GM08714 (cell line): Measurements from ENCODE around the gene ADRA1B.

Experiments
- H3K4me3 ChIP-seq: fragments of 200-500 bp; sonication (Bioruptor generic); 2 replicates; pipeline ENCODE4 v1.5.1; 2014; ENCODE audit warnings: mild to moderate bottlenecking, low read length, inconsistent platforms
- ZNF274 ChIP-seq: IDR thresholded peaks from 2 replicates; pipeline ENCODE4 v1.6.1; 2012; ENCODE audit warnings: mild to moderate bottlenecking, low read depth, low read length

The ADRA1B gene

GRCh38 chr5:159929176-159929575 is 12.9 kb downstream of the ADRA1B start:
- no peak overlapping the region for H3K4me3 ChIP-seq
- TF ChIP-seq ZNF274 = no peak

GRCh38 chr5:159933531-159934485 is 17.5 kb downstream of the ADRA1B start:
- no peak overlapping the region for H3K4me3 ChIP-seq
- TF ChIP-seq ZNF274 = no peak

- TF ChIP-seq ZNF274 = no peak
- H3K4me3 ChIP-seq = no peak overlapping the region
These were observed 19.7 kb downstream of the ADRA1B start for GRCh38 chr5:159935946-159936345.

GRCh38 chr5:159936686-159937329 is 20.5 kb downstream of the ADRA1B start:
- H3K4me3 ChIP-seq = no peak overlapping the region
- TF ChIP-seq ZNF274 = no peak

- H3K4me3 ChIP-seq = no peak overlapping the region
- no peak for TF ChIP-seq ZNF274
These were observed 21.3 kb downstream of the ADRA1B start for GRCh38 chr5:159937580-159937979.

- no peak for TF ChIP-seq ZNF274
- H3K4me3 ChIP-seq = no peak overlapping the region
These were observed 27.0 kb downstream of the ADRA1B start for GRCh38 chr5:159943326-159943725.

GRCh38 chr5:159944056-159944600 is 27.8 kb downstream of the ADRA1B start:
- TF ChIP-seq ZNF274 = no peak
- H3K4me3 ChIP-seq = no peak overlapping the region

- no peak for TF ChIP-seq ZNF274
- no peak overlapping the region for H3K4me3 ChIP-seq
These were observed 29.1 kb downstream of the ADRA1B start for GRCh38 chr5:159945359-159945758.

GRCh38 chr5:159947708-159948358 is 31.6 kb downstream of the ADRA1B start:
- TF ChIP-seq ZNF274 = no peak
- H3K4me3 ChIP-seq = no peak overlapping the region

GRCh38 chr5:159951387-159951786 is 35.1 kb downstream of the ADRA1B start:
- TF ChIP-seq ZNF274 = no peak
- H3K4me3 ChIP-seq = no peak overlapping the region

- no peak for TF ChIP-seq ZNF274
- no peak overlapping the region for H3K4me3 ChIP-seq
These were observed 35.6 kb downstream of the ADRA1B start for GRCh38 chr5:159951834-159952233.

GRCh38 chr5:159953609-159954008 is 37.3 kb downstream of the ADRA1B start:
- no peak overlapping the region for H3K4me3 ChIP-seq
- TF ChIP-seq ZNF274 = no peak

- H3K4me3 ChIP-seq = no peak overlapping the region
- TF ChIP-seq ZNF274 = no peak
These were observed 38.9 kb downstream of the ADRA1B start for GRCh38 chr5:159955056-159955624.

- H3K4me3 ChIP-seq = no peak overlapping the region
- TF ChIP-seq ZNF274 = no peak
These were observed 39.8 kb downstream of the ADRA1B start for GRCh38 chr5:159956074-159956473.
